ENCODE results near the gene TTLL13.

GRCh38 chr15:90264671-90265070 lies 15.3 kb downstream of the TTLL13 start:
- TF ChIP-seq, protein P1, sequence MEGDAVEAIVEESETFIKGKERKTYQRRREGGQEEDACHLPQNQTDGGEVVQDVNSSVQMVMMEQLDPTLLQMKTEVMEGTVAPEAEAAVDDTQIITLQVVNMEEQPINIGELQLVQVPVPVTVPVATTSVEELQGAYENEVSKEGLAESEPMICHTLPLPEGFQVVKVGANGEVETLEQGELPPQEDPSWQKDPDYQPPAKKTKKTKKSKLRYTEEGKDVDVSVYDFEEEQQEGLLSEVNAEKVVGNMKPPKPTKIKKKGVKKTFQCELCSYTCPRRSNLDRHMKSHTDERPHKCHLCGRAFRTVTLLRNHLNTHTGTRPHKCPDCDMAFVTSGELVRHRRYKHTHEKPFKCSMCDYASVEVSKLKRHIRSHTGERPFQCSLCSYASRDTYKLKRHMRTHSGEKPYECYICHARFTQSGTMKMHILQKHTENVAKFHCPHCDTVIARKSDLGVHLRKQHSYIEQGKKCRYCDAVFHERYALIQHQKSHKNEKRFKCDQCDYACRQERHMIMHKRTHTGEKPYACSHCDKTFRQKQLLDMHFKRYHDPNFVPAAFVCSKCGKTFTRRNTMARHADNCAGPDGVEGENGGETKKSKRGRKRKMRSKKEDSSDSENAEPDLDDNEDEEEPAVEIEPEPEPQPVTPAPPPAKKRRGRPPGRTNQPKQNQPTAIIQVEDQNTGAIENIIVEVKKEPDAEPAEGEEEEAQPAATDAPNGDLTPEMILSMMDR (IDR thresholded peaks at IDR 0.05): no peak
- TF ChIP-seq EP300 (IDR thresholded peaks at IDR 0.05) (no peak), POLR2A (IDR thresholded peaks at IDR 0.05) (no peak), POLR2AphosphoS5 (IDR thresholded peaks at IDR 0.05) (no peak)

Measured in upper lobe of left lung (tissue), 4 donors.